HUES64 (cell line): ENCODE measurements around the gene FTCD.

Experiments
- H3K27ac ChIP-seq: 2 replicates; pipeline ENCODE4 v1.7.0; 2013; ENCODE audit warnings: low read depth, low read length, inconsistent platforms
- H3K27me3 ChIP-seq: 2 replicates; pipeline ENCODE4 v1.6.1; 2013; ENCODE audit warnings: mild to moderate bottlenecking, low read length; ENCODE audit not compliant: insufficient read depth
- H3K36me3 ChIP-seq: 2 replicates; pipeline ENCODE4 v1.6.1; 2013; ENCODE audit warnings: mild to moderate bottlenecking, low read length; ENCODE audit not compliant: insufficient read depth
- H3K4me1 ChIP-seq: 2 replicates; pipeline ENCODE4 v1.6.1; 2013; ENCODE audit warnings: mild to moderate bottlenecking, low read length, moderate library complexity; ENCODE audit not compliant: insufficient read depth
- H3K4me3 ChIP-seq: 2 replicates; pipeline ENCODE4 v1.5.1; 2013; ENCODE audit warnings: mild to moderate bottlenecking, low read length, moderate library complexity
- H3K9ac ChIP-seq: 2 replicates; pipeline ENCODE4 v1.6.1; 2013; ENCODE audit warnings: mild to moderate bottlenecking, low read depth, low read length
- H3K9me3 ChIP-seq: 2 replicates; pipeline ENCODE4 v1.6.1; 2013; ENCODE audit warnings: low read depth, low read length; ENCODE audit not compliant: insufficient read depth
- WGBS: fragments of 150-250, 120-280 bp; methylation state at CpG from one replicate; pipeline ENCODE4 v1.1.7; 2013; ENCODE audit warnings: missing lambda C conversion rate; 5-methylcytosine and 5-hydroxymethylcytosine counted together

FTCD gene

GRCh38 chr21:46096596-46097335, 58.6 kb downstream of the FTCD start:
- 85% methylated on average over 16 of the region's 16 CpGs for WGBS
- H3K27me3 ChIP-seq = peaks cover 20% of the 10 kb centered on the region
- H3K27ac ChIP-seq = no peak overlapping the region
- peaks cover 13% of the 10 kb centered on the region; the same call in 1 of the 2 replicates for H3K9me3 ChIP-seq
- H3K4me1 ChIP-seq = no peaks in the 10 kb centered on the region
- H3K9ac ChIP-seq = no peak overlapping the region
- no peaks in the 10 kb centered on the region for H3K36me3 ChIP-seq
- H3K4me3 ChIP-seq = peak overlapping the region; percentile 62

GRCh38 chr21:46095814-46096595, 59.4 kb downstream of the FTCD start:
- Histone ChIP-seq H3K4me1 (no peaks in the 10 kb centered on the region), H3K4me3 (no peak overlapping the region), H3K9ac (no peak overlapping the region), H3K27me3 (peaks cover 20% of the 10 kb centered on the region), H3K27ac (no peak overlapping the region), H3K9me3 (peaks cover 12% of the 10 kb centered on the region; the same call in 1 of the 2 replicates), H3K36me3 (no peaks in the 10 kb centered on the region)
- WGBS = 94% methylated on average over 12 of the region's 12 CpGs

DNA sequence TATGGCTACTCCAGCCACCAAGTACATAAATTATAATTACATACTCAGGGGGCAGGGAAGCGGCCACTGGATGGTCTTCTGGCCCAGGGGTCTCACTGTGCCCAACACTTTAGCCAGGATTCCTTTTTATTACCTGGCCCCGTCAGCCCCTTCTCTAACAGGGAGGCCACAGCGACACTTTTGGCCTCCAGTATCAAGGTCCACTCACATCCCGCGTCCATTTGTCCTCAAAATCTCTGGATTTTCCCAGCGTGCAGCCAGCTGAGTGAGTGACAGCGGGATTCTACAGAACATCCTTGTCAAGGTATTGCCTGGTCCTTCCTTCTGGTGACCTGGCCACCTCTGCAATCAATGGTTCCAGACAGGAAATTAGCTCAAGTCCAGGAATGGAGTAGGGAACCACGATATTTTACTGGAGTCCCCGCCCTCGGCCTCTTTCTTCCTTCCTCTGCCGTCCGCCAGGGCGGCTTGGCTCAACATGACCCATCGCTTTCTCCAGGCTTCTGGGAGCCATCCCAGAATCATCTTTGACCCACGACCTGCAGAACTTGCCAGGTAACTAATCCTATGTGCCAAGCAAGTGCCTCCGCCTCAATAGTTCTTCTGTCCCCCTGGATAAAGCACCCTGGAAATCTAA, 60.2 kb downstream of the FTCD start:
- Histone ChIP-seq H3K4me1 (no peaks in the 10 kb centered on the region), H3K27me3 (peaks cover 20% of the 10 kb centered on the region), H3K36me3 (no peaks in the 10 kb centered on the region), H3K9ac (no peak overlapping the region), H3K4me3 (no peak overlapping the region), H3K9me3 (peaks cover 12% of the 10 kb centered on the region; the same call in 1 of the 2 replicates), H3K27ac (no peak overlapping the region)
- 88% methylated on average over 16 of the region's 16 CpGs for WGBS

- Histone ChIP-seq H3K27me3 (peaks cover 15% of the 10 kb centered on the region), H3K9me3 (peaks cover 12% of the 10 kb centered on the region; the same call in 1 of the 2 replicates), H3K4me3 (no peak overlapping the region), H3K27ac (no peak overlapping the region), H3K4me1 (no peaks in the 10 kb centered on the region), H3K9ac (no peak overlapping the region), H3K36me3 (no peaks in the 10 kb centered on the region)
- 91% methylated on average over 14 of the region's 14 CpGs for WGBS
These were observed 60.8 kb downstream of the FTCD start for GRCh38 chr21:46094401-46095082.

- Histone ChIP-seq H3K27me3 (peaks cover 8% of the 10 kb centered on the region), H3K4me3 (no peak overlapping the region), H3K27ac (no peak overlapping the region), H3K9me3 (peaks cover 12% of the 10 kb centered on the region; the same call in 1 of the 2 replicates), H3K4me1 (no peaks in the 10 kb centered on the region), H3K9ac (no peak overlapping the region), H3K36me3 (no peaks in the 10 kb centered on the region)
- WGBS = 92% methylated on average over 11 of the region's 11 CpGs
These were observed 61.5 kb downstream of the FTCD start for GRCh38 chr21:46093668-46094400.

GRCh38 chr21:46092811-46093667, 62.3 kb downstream of the FTCD start:
- WGBS = 91% methylated on average over 11 of the region's 11 CpGs
- peaks cover 17% of the 10 kb centered on the region; the same call in 1 of the 2 replicates for H3K9me3 ChIP-seq
- no peaks in the 10 kb centered on the region for H3K4me1 ChIP-seq
- H3K36me3 ChIP-seq = no peaks in the 10 kb centered on the region
- no peak overlapping the region for H3K4me3 ChIP-seq
- H3K27ac ChIP-seq = no peak overlapping the region
- peaks cover 6% of the 10 kb centered on the region; the same call in 1 of the 2 replicates for H3K27me3 ChIP-seq
- no peak overlapping the region for H3K9ac ChIP-seq

DNA sequence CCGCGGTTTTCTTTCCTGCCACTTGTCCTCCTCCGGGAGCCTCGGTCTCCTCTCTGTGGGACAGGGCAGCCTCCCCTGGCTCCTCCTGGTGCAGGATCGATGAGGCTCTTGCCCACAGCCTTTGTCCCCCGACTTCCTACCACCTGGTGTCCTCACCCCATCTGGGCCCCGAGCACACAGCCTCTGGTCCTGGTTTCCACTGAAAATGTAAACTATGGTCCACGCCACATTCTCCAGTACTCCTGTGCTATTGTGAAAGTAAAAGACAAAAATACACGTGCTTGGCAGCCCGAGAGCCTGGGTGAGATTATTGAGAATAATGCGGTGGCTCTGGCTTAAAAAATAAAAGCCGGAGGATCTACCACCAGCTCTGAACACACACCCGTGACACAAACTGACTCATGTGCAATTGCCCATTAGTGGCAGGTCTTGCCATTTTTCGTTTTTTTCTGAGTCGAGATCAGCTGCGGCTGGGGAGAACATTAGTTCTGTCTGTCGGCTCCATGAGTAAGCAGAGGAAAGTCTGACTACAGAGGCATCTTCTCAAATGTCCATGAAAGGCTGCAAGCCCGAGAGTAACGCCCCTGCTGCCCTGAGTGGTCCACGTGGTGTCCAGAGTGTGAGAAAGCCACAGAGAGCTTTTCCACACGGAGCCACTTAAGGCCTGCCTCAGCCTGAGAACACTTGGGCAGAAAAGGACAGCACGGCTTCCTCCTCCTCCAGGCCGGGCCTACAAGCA, 63.2 kb downstream of the FTCD start:
- WGBS = 94% methylated on average over 23 of the region's 23 CpGs

GRCh38 chr21:46091631-46092025, 63.8 kb downstream of the FTCD start:
- no peak overlapping the region for H3K4me3 ChIP-seq
- H3K9ac ChIP-seq = no peak overlapping the region
- no peak overlapping the region for H3K27ac ChIP-seq
- H3K36me3 ChIP-seq = no peaks in the 10 kb centered on the region
- H3K4me1 ChIP-seq = no peaks in the 10 kb centered on the region
- H3K9me3 ChIP-seq = peaks cover 17% of the 10 kb centered on the region; the same call in 1 of the 2 replicates
- H3K27me3 ChIP-seq = no peaks in the 10 kb centered on the region
- 95% methylated on average over 8 of the region's 8 CpGs for WGBS

More for the DNA sequence above, 63.2 kb downstream of the FTCD start:
- no peak overlapping the region for H3K4me3 ChIP-seq
- H3K9me3 ChIP-seq = peaks cover 17% of the 10 kb centered on the region; the same call in 1 of the 2 replicates
- H3K36me3 ChIP-seq = no peaks in the 10 kb centered on the region
- no peaks in the 10 kb centered on the region for H3K4me1 ChIP-seq
- H3K27me3 ChIP-seq = peaks cover 4% of the 10 kb centered on the region; the same call in 1 of the 2 replicates
- H3K27ac ChIP-seq = no peak overlapping the region
- no peak overlapping the region for H3K9ac ChIP-seq

DNA sequence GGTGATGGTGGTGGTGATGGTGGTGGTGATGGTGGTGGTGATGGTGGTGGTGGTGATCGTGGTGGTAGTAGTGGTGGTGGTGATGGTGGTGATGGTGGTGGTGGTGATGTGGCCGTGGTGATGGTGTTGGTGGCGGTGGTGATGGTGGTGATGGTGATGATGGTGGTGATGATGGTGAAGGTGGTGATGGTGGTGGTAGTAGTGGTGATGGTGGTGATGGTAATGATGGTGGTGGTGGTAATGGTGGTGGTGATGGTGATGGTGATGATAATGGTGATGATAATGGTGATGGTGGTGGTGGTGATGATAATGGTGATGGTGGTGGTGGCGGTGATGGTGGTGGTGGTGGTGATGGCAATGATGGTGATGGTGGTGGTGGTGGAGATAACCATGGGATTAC, 64.3 kb downstream of the FTCD start:
- H3K27me3 ChIP-seq = no peaks in the 10 kb centered on the region
- WGBS = 88% methylated on average over 4 of the region's 4 CpGs
- no peaks in the 10 kb centered on the region for H3K4me1 ChIP-seq
- no peaks in the 10 kb centered on the region for H3K36me3 ChIP-seq
- H3K9me3 ChIP-seq = peaks cover 17% of the 10 kb centered on the region; the same call in 1 of the 2 replicates
- no peak overlapping the region for H3K9ac ChIP-seq
- H3K4me3 ChIP-seq = no peak overlapping the region
- H3K27ac ChIP-seq = no peak overlapping the region
